DMS114 treated with DMSO at 0.1 percent for 48 hours (cell line): Measurements from ENCODE around the gene SYTL3.

Source experiments
- DNase-seq: peaks from one replicate; lab custom pipeline; 2025; ENCODE audit not compliant: unreplicated experiment; lab: John Stamatoyannopoulos, UW

Gene SYTL3

DNA sequence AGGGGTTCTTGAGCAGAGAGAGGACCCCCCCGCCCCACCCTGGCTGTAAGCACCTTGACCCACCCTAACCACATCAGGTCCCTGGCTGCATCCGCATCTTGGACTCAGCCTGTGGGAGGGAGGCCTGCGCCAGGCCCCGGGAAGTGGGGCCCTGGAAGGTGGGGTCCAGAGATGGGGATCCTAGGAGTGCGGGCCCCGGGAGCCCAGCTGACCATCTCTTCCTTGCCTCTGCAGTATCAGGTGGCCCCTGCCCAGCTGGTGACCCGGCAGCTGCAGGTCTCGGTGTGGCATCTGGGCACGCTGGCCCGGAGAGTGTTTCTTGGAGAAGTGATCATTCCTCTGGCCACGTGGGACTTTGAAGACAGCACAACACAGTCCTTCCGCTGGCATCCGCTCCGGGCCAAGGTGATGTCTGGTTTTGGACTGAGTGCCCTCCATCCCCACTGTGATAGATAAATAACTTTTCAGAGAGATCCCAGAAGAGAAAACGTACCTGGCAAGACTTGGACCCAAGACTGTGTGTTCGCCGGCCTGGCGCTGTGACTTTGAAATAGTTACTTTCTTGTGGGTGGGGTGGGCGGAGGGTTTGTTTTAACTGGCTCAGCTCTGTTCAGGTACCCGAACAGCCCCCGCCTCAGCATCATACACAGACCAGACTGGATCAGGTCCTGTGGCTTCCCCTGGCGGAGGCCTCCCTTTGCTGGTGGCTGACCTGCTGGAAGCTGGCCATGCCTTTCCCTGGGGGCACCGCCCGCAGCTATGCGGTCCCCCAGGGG lies 107.3 kb downstream of the SYTL3 start:
- DNase-seq = no peak

DNA sequence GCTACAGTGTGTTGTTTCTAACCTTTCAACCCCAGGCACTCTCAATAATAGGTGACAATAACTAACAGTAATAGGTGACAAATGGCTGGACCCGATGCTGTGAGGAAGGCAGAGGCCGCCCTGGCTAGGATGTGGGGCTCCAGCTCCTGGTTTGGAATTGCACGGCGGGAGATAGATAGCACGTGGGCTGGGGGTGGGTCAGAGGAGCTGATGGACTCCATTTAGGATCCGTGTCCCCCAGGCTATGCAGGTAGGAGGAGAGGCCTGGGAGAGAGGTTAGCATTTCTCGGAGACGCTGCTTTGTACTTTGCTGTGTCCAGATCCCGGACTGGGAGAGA lies 107.9 kb downstream of the SYTL3 start:
- DNase-seq = no peak

GRCh38 chr6:158758451-158758860 lies 108.6 kb downstream of the SYTL3 start:
- no peak for DNase-seq

- DNase-seq = no peak
Measured at GRCh38 chr6:158758941-158759479, 109.2 kb downstream of the SYTL3 start.

DNA sequence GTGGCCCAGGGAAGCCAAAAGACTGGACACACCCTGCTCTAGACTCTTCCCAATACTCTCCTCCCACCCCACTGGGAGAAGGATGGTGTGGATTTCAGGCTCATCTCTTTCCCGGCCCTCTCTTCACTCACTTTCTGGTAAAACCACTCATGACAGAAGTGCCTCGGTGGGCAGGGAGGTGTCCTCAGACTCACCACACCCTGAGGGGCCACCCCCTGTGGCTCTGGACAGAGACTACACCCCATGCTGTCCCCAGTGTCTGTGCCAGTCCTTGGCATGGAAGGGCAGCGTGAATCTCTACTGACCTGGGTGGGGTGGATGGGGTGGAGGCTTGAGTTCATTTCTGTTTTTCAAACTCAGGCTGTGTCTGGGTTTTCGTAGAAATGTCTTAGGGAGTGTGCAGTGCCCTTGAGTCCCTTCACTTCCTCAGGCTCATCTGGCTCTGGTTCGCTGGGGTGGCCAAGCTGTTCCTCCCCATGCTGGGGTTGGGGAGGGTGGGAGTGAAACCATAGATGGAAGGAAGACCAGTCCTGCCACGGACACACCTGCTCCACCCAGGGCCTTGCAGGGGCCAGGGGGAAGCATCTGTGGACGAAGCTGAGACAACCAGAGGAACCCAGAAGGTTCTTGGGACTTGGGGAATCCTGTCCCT lies 110.2 kb downstream of the SYTL3 start:
- DNase-seq = no peak

GRCh38 chr6:158760618-158761250 lies 110.9 kb downstream of the SYTL3 start:
- DNase-seq = no peak

- no peak for DNase-seq
Measured at GRCh38 chr6:158761746-158762145, 111.9 kb downstream of the SYTL3 start.

DNA sequence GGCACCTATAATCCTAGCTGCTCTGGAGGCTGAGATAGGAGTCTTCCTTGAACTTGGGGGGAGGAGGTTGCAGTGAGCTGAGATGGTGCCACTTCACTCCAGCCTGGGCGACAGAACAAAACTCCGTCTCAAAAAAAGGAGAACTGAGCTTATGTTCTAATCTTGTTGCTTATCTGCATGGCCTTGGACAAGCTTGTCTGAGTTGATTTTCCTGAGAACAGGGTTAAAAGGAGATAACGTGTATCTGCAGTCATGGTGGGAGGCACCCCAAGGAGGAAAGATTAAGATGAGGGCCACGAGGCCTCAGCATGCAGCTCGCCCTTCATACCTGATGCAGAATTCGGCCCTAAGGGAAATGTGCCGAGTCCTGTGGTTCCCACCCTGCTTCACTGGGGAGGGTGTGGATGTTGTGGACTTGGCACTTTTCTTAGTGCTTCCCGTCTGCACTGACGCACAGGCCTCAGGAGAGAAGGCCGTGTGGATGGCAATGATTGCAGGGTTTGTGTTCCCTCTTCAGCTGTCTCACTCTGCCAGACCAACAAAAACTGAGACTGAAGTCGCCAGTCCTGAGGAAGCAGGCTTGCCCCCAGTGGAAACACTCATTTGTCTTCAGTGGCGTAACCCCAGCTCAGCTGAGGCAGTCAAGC lies 113.1 kb downstream of the SYTL3 start:
- no peak for DNase-seq

GRCh38 chr6:158763434-158764182 lies 113.8 kb downstream of the SYTL3 start:
- no peak for DNase-seq

GRCh38 chr6:158764183-158764849 lies 114.5 kb downstream of the SYTL3 start:
- no peak for DNase-seq

GRCh38 chr6:158764926-158765325 lies 115.1 kb downstream of the SYTL3 start:
- no peak for DNase-seq

DNA sequence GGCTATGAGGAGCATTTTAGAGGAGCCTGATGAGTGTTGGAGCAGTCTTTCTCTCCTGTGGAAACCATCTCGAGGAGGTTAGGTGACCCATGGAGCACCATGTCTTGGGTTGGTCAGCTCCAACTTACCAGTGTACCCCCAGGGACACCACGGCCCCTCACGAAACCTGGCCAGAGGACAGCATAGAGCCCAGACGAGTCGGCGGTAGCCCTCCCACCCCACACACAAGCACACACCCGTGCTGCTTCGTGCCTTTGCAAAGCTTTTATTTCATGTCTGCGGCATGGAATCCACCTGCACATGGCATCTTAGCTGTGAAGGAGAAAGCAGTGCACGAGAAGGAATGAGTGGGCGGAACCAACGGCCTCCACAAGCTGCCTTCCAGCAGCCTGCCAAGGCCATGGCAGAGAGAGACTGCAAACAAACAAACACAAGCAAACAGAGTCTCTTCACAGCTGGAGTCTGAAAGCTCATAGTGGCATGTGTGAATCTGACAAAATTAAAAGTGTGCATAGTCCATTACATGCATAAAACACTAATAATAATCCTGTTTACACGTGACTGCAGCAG lies 115.7 kb downstream of the SYTL3 start:
- no peak for DNase-seq

- no peak for DNase-seq
Measured at GRCh38 chr6:158766621-158767455, 117.0 kb downstream of the SYTL3 start.

GRCh38 chr6:158767709-158768108 lies 117.9 kb downstream of the SYTL3 start:
- no peak for DNase-seq

GRCh38 chr6:158768436-158768835 lies 118.6 kb downstream of the SYTL3 start:
- no peak for DNase-seq

DNA sequence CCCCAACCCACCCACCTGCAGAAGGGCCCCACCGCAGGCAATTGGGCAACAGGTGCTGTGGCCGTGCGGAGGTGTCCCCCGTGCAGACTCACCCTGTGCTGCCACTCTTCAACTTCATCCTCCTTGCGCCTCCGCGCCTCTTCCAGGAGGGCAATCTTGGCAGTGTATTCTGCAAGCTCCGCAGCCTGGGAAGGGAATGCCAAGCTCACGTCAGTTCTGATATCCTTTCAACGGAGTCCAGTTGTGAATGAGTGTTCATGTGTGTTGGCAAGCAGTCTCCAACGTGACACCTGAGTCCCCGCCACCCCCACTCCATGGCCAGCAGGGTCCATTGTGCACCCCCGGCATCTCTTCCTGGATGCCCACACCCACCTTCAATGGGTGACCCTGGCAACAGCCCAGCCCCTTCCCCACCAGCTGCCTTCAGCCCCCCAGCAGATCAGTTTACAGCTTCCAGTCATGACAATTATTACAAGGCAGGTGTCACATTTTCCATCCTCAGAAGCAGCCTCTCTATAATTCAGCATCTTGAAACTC lies 119.4 kb downstream of the SYTL3 start:
- DNase-seq = no peak

GRCh38 chr6:158769771-158770432 lies 120.0 kb downstream of the SYTL3 start:
- DNase-seq = no peak
